DND-41 (cell line): ENCODE measurements around the gene IFRD2.
"Not testable (repeated sequence)": the region's sequence is repeated elsewhere in the genome, so short reads cannot be mapped to it uniquely, and the experiment has no call there.

Source experiments
- ATAC-seq: fragments of 200-7000 bp; cut with Tn5 transposase; 3 replicates; pipeline ENCODE4 v1.9.1; 2021; ENCODE audit warnings: low read depth; ENCODE audit not compliant: insufficient read depth
- DNase-seq: peaks from one replicate; pipeline ENCODE4 v3.0.0-alpha.2; 2020
- H2AFZ ChIP-seq: 2 replicates; pipeline ENCODE4 v1.6.0; 2012; ENCODE audit warnings: low read depth, low read length
- H3K27ac ChIP-seq: 2 replicates; pipeline ENCODE4 v1.5.1; 2012; ENCODE audit warnings: low read length, inconsistent platforms
- H3K27me3 ChIP-seq: fragments of 200-600 bp; sonication (generic); 2 replicates; pipeline ENCODE4 v1.6.0; 2012; ENCODE audit warnings: low read length, mild to moderate bottlenecking, inconsistent platforms; ENCODE audit not compliant: insufficient read depth, poor library complexity
- H3K36me3 ChIP-seq: 2 replicates; pipeline ENCODE4 v1.5.1; 2012; ENCODE audit warnings: low read length, inconsistent platforms; ENCODE audit not compliant: insufficient read depth
- H3K4me1 ChIP-seq: 2 replicates; pipeline ENCODE4 v1.5.1; 2012; ENCODE audit warnings: mild to moderate bottlenecking, low read length; ENCODE audit not compliant: insufficient read depth
- H3K4me2 ChIP-seq: 2 replicates; pipeline ENCODE4 v1.6.0; 2012; ENCODE audit warnings: mild to moderate bottlenecking, moderate library complexity, low read length, inconsistent platforms; ENCODE audit not compliant: insufficient read depth
- H3K4me3 ChIP-seq, 2 experiments: fragments of 200-600 bp in 1 of 2; shearing (Covaris generic) in 1 of 2; 2 replicates each; pipeline ENCODE4 v1.5.1; 2012 to 2016; ENCODE audit warnings: inconsistent platforms in 2 of 2, low read length in 2 of 2, mild to moderate bottlenecking in 2 of 2, low read depth in 1 of 2, moderate library complexity in 1 of 2
- H3K79me2 ChIP-seq: 2 replicates; pipeline ENCODE4 v1.6.0; 2012; ENCODE audit warnings: low read length, inconsistent platforms; ENCODE audit not compliant: insufficient read depth
- H3K9ac ChIP-seq: 2 replicates; pipeline ENCODE4 v1.6.0; 2012; ENCODE audit warnings: low read depth, mild to moderate bottlenecking, inconsistent platforms, low read length, moderate library complexity
- H3K9me3 ChIP-seq: 2 replicates; pipeline ENCODE4 v1.5.1; 2012; ENCODE audit warnings: low read length, moderate library complexity, mild to moderate bottlenecking, inconsistent platforms; ENCODE audit not compliant: insufficient read depth, severe bottlenecking
- H4K20me1 ChIP-seq: 2 replicates; pipeline ENCODE4 v1.6.0; 2012; ENCODE audit warnings: low read length; ENCODE audit not compliant: insufficient read depth
- EZH2 ChIP-seq: IDR thresholded peaks from 3 replicates; pipeline ENCODE4 v1.6.1; 2012; ENCODE audit warnings: borderline replicate concordance, low read depth, mild to moderate bottlenecking, moderate library complexity, low read length, inconsistent platforms; ENCODE audit not compliant: severe bottlenecking
- TF ChIP-seq, protein P1 (sequence below): IDR thresholded peaks from 2 replicates; pipeline ENCODE4 v1.5.1; 2012; ENCODE audit warnings: borderline replicate concordance, low read length, moderate library complexity, mild to moderate bottlenecking; ENCODE audit not compliant: poor library complexity, severe bottlenecking; ENCODE audit errors: extremely low read depth

The IFRD2 gene

GRCh38 chr3:50314342-50314741, 22.1 kb upstream of the IFRD2 start:
- Histone ChIP-seq H3K4me3 (no peak overlapping the region), H3K27me3 (no peaks in the 10 kb centered on the region), H3K36me3 (peaks cover 35% of the 10 kb centered on the region), H3K79me2 (peaks cover 8% of the 10 kb centered on the region), H4K20me1 (peaks cover 13% of the 10 kb centered on the region; the same call in 1 of the 2 replicates), H2AFZ (no peak overlapping the region), H3K9ac (no peak overlapping the region), H3K4me2 (no peak overlapping the region), H3K9me3 (peaks cover 7% of the 10 kb centered on the region), H3K27ac (no peak overlapping the region), H3K4me1 (peaks cover 15% of the 10 kb centered on the region)
- no peak for TF ChIP-seq EZH2
- TF ChIP-seq, protein P1, sequence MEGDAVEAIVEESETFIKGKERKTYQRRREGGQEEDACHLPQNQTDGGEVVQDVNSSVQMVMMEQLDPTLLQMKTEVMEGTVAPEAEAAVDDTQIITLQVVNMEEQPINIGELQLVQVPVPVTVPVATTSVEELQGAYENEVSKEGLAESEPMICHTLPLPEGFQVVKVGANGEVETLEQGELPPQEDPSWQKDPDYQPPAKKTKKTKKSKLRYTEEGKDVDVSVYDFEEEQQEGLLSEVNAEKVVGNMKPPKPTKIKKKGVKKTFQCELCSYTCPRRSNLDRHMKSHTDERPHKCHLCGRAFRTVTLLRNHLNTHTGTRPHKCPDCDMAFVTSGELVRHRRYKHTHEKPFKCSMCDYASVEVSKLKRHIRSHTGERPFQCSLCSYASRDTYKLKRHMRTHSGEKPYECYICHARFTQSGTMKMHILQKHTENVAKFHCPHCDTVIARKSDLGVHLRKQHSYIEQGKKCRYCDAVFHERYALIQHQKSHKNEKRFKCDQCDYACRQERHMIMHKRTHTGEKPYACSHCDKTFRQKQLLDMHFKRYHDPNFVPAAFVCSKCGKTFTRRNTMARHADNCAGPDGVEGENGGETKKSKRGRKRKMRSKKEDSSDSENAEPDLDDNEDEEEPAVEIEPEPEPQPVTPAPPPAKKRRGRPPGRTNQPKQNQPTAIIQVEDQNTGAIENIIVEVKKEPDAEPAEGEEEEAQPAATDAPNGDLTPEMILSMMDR = no peak
- ATAC-seq = no peak
- no peak for DNase-seq

DNA sequence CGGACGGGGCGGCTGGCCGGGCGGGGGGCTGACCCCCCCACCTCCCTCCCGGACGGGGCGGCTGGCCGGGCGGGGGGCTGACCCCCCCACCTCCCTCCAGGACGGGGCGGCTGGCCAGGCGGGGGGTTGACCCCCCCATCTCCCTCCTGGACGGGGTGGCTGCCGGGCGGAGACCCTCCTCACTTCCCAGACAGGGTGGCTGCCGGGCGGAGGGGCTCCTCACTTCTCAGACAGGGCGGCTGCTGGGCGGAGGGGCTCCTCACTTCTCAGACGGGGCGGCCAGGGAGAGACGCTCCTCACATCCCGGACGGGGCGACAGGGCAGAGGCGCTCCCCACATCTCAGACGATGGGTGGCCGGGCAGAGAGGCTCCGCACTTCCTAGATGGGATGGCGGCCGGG, 19.8 kb upstream of the IFRD2 start:
- not testable (repeated sequence) for H3K79me2 ChIP-seq, H4K20me1 ChIP-seq, ATAC-seq, DNase-seq, H3K4me2 ChIP-seq, H3K27me3 ChIP-seq, H3K9ac ChIP-seq, H3K4me3 ChIP-seq, H3K27ac ChIP-seq, H3K4me1 ChIP-seq, H2AFZ ChIP-seq
- Histone ChIP-seq H3K36me3 (peaks cover 14% of the 10 kb centered on the region), H3K9me3 (peaks cover 15% of the 10 kb centered on the region)

GRCh38 chr3:50304601-50305000, 12.4 kb upstream of the IFRD2 start:
- Histone ChIP-seq H3K9me3 (peaks cover 14% of the 10 kb centered on the region), H3K9ac (no peak overlapping the region), H3K36me3 (no peaks in the 10 kb centered on the region), H3K27ac (no peak overlapping the region), H3K27me3 (no peaks in the 10 kb centered on the region), H3K4me2 (no peak overlapping the region), H3K79me2 (no peaks in the 10 kb centered on the region), H4K20me1 (no peaks in the 10 kb centered on the region), H3K4me3 (no peak overlapping the region), H2AFZ (no peak overlapping the region), H3K4me1 (peaks cover 11% of the 10 kb centered on the region)
- no peak for DNase-seq
- ATAC-seq = no peak
- no peak for TF ChIP-seq EZH2
- TF ChIP-seq, protein P1 = no peak

DNA sequence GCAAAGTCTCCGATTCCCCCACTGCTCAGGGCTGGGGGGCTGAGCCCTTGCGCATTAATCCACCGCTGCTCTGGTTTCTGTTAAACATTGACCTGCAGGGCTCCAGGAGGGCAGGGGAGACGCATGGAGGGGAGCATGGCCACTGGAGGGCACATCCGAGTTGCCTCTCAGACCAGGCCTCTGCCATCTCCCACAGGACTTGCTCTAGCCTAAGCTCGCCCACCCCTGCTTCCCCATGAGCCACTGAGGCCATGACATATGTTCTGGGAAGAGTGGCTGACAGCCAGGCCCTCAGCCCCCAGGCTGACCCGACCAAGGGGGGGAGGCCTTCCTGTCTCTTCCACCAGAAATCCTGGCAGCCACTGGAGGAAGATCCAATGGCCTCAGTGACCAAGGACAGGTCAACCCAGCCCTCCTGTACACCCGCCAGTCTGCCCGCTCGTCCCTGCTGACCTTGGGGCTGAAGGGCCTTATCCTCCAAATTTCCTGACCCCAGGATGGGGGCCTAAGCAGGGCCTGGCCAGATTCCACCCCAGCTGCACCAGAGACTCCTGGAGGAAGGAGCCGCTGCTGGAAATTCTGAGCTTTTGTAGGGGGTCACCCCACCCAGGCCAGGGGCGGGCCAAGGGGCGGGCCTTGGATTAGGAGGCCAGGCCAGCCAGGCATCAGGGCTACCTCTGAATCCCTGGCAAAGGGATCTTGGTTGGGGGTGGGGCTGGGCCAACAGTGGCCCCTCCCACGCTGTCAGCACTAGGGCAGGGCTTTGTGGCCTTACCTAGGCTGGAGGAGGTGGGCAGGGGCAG, 11.0 kb upstream of the IFRD2 start, which contains the start of gene HYAL1:
TSS of gene HYAL1 (minus strand) at position 562 of the 803 bp plus-strand sequence. CDS start 618 bp downstream, outside the sequence.
- DNase-seq = no peak
- ATAC-seq = no peak

More for the DNA sequence above, 11.0 kb upstream of the IFRD2 start, which contains the start of gene HYAL1:
- H3K9me3 ChIP-seq = peaks cover 10% of the 10 kb centered on the region
- no peak within 1 kb of the TSS for H2AFZ ChIP-seq
- H3K9ac ChIP-seq = no peak within 1 kb of the TSS
- no peaks in the 10 kb centered on the region for H3K27me3 ChIP-seq
- 0 out of 2 replicates have a peak, but pooled peaks cover 2% of the 10 kb centered on the region for H4K20me1 ChIP-seq
- peaks cover 5% of the 10 kb centered on the region; the same call in 1 of the 2 replicates for H3K79me2 ChIP-seq
- no peak within 1 kb of the TSS for H3K4me3 ChIP-seq
- no peak within 1 kb of the TSS for H3K27ac ChIP-seq
- H3K4me2 ChIP-seq = no peak within 1 kb of the TSS
- TF ChIP-seq, protein P1 = no peak
- no peak for TF ChIP-seq EZH2
- peaks cover 22% of the 10 kb centered on the region for H3K4me1 ChIP-seq
- no peaks in the 10 kb centered on the region for H3K36me3 ChIP-seq
